CD4-positive, alpha-beta T cell treated with Interleukin-6 at 100 ng/mL for 8 hours (primary cell): ENCODE data around the gene HLA-DRB1.
"Not testable (repeated sequence)": the region's sequence is repeated elsewhere in the genome, so short reads cannot be mapped to it uniquely, and the experiment has no call there.

ENCODE experiments used
- DNase-seq: peaks from one replicate; pipeline ENCODE4 v3.0.0-alpha.2; 2020; ENCODE audit warnings: mixed read lengths, low spot score

Gene HLA-DRB1

GRCh38 chr6:32609391-32609730 lies 19.7 kb upstream of the HLA-DRB1 start:
- DNase-seq = no peak

- no peak for DNase-seq
Observed at GRCh38 chr6:32608362-32608761, 18.7 kb upstream of the HLA-DRB1 start.

GRCh38 chr6:32607988-32608298 lies 18.3 kb upstream of the HLA-DRB1 start:
- no peak for DNase-seq

GRCh38 chr6:32607263-32607987 lies 17.8 kb upstream of the HLA-DRB1 start:
- DNase-seq = no peak

- no peak for DNase-seq
Observed at GRCh38 chr6:32604434-32604877, 14.8 kb upstream of the HLA-DRB1 start.

- DNase-seq = no peak
Observed at GRCh38 chr6:32603888-32604287, 14.2 kb upstream of the HLA-DRB1 start.

GRCh38 chr6:32603222-32603621 lies 13.6 kb upstream of the HLA-DRB1 start:
- no peak for DNase-seq

- DNase-seq = no peak
Observed at GRCh38 chr6:32602383-32602782, 12.7 kb upstream of the HLA-DRB1 start.

GRCh38 chr6:32597024-32597423 lies 7.4 kb upstream of the HLA-DRB1 start:
- DNase-seq = no peak

GRCh38 chr6:32590713-32591112 lies 1.1 kb upstream of the HLA-DRB1 start:
- DNase-seq = not testable (repeated sequence)

GRCh38 chr6:32588156-32588555 lies 1.5 kb downstream of the HLA-DRB1 start:
- no peak for DNase-seq

- DNase-seq = no peak
Observed at GRCh38 chr6:32583527-32583898, 6.1 kb downstream of the HLA-DRB1 start.

- no peak for DNase-seq
Observed at GRCh38 chr6:32581315-32582095, 8.1 kb downstream of the HLA-DRB1 start.

GRCh38 chr6:32580593-32580992 lies 9.1 kb downstream of the HLA-DRB1 start:
- no peak for DNase-seq

- no peak for DNase-seq
Observed at GRCh38 chr6:32578962-32579361, 10.7 kb downstream of the HLA-DRB1 start.

- DNase-seq = not testable (repeated sequence)
Observed at GRCh38 chr6:32577493-32577892, 12.2 kb downstream of the HLA-DRB1 start.

- no peak for DNase-seq
Observed at GRCh38 chr6:32576250-32576649, 13.4 kb downstream of the HLA-DRB1 start.

- DNase-seq = no peak
Observed at GRCh38 chr6:32570363-32570905, 19.2 kb downstream of the HLA-DRB1 start.

GRCh38 chr6:32568561-32568960 lies 21.1 kb downstream of the HLA-DRB1 start:
- no peak for DNase-seq

GRCh38 chr6:32566957-32567356 lies 22.7 kb downstream of the HLA-DRB1 start:
- no peak for DNase-seq

- DNase-seq = no peak
Observed at GRCh38 chr6:32565511-32565910, 24.1 kb downstream of the HLA-DRB1 start.

GRCh38 chr6:32562940-32563339 lies 26.7 kb downstream of the HLA-DRB1 start:
- DNase-seq = no peak

GRCh38 chr6:32559747-32560146 lies 29.9 kb downstream of the HLA-DRB1 start:
- no peak for DNase-seq
